NT2/D1 (cell line): ENCODE data around the gene HSD3B2.

Experiments used
- DNase-seq: peaks from one replicate; pipeline ENCODE4 v3.0.0-alpha.2; 2011; ENCODE audit warnings: low read depth, low spot score
- H3K27me3 ChIP-seq: 2 replicates; pipeline ENCODE4 v1.6.0; 2011; ENCODE audit warnings: mild to moderate bottlenecking; ENCODE audit not compliant: insufficient read length, insufficient read depth
- H3K36me3 ChIP-seq: 2 replicates; pipeline ENCODE4 v1.6.1; 2011; ENCODE audit warnings: mild to moderate bottlenecking, low read length, mixed read lengths; ENCODE audit not compliant: insufficient read depth, insufficient read length
- H3K4me1 ChIP-seq: 2 replicates; pipeline ENCODE4 v1.5.1; 2011; ENCODE audit not compliant: insufficient read depth, insufficient read length
- H3K4me3 ChIP-seq: 2 replicates; pipeline ENCODE4 v1.5.1; 2011; ENCODE audit warnings: low read depth; ENCODE audit not compliant: insufficient read length
- H3K9ac ChIP-seq: 2 replicates; pipeline ENCODE4 v1.6.0; 2011; ENCODE audit warnings: low read depth; ENCODE audit not compliant: insufficient read length
- H3K9me3 ChIP-seq: 2 replicates; pipeline ENCODE4 v1.5.1; 2011; ENCODE audit warnings: mild to moderate bottlenecking, low read length; ENCODE audit not compliant: insufficient read depth
- SUZ12 ChIP-seq: IDR thresholded peaks from 2 replicates; pipeline ENCODE4 v1.6.1; 2011; ENCODE audit not compliant: insufficient read length, insufficient read depth; ENCODE audit errors: extremely low read depth
- YY1 ChIP-seq: IDR thresholded peaks from 2 replicates; pipeline ENCODE4 v1.6.1; 2011; ENCODE audit not compliant: insufficient read length, insufficient read depth
- ZNF274 ChIP-seq: IDR thresholded peaks from 2 replicates; pipeline ENCODE4 v1.6.1; 2011; ENCODE audit warnings: mild to moderate bottlenecking, low read depth, low read length

The HSD3B2 gene

DNA sequence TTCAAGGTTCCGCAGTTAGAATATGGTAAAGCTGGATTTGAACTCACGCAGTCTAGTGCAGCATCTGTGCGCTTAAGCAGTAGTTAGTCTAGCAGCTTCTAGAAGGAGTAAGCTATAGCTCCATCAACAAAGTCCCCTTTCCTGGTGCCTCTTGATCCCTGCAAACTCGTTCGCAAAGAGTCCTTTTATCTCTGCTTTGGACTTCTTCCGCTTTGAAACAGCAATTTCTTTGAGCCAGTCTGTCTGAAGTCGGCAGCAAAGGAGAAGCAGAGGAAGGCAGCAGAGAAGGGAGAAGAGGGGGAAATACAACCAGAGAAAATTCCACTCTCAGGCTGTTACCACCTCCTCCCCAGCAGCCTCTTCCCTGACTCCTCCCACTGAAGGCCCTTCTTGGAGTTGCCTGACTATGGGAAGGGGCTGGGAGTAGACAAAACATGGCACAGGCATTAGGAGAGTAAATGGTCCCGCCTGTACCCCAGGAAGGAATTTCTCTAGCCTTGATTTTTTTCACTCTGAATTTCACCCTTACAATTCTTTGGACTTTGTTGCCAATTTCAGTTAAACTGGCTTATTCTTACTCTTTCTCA, 25.9 kb downstream of the HSD3B2 start:
- Histone ChIP-seq H3K4me3 (no peak overlapping the region), H3K36me3 (no peaks in the 10 kb centered on the region), H3K4me1 (no peaks in the 10 kb centered on the region), H3K9ac (no peak overlapping the region), H3K9me3 (no peaks in the 10 kb centered on the region), H3K27me3 (no peaks in the 10 kb centered on the region)
- TF ChIP-seq ZNF274 (no peak), YY1 (no peak), SUZ12 (no peak)
- DNase-seq: peak; percentile 30

DNA sequence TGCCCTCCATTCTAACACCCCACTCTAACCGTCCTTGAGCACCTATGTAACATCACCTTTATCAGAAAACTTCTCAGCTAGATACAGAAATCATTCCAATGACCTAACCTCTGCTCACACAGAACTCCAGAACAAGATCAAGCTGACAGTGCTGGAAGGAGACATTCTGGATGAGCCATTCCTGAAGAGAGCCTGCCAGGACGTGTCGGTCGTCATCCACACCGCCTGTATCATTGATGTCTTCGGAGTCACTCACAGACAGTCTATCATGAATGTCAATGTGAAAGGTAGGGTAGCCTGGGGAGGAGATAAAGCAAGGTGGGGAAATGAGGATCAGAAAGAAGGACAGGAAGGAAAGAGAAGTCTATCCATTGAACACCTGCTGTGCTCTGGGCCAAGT, 27.8 kb downstream of the HSD3B2 start:
- Histone ChIP-seq H3K9ac (no peak overlapping the region), H3K4me3 (no peak overlapping the region), H3K27me3 (no peaks in the 10 kb centered on the region), H3K36me3 (no peaks in the 10 kb centered on the region), H3K9me3 (no peaks in the 10 kb centered on the region), H3K4me1 (no peaks in the 10 kb centered on the region)
- no peak for TF ChIP-seq ZNF274
- TF ChIP-seq SUZ12: no peak
- no peak for TF ChIP-seq YY1
- no peak for DNase-seq

DNA sequence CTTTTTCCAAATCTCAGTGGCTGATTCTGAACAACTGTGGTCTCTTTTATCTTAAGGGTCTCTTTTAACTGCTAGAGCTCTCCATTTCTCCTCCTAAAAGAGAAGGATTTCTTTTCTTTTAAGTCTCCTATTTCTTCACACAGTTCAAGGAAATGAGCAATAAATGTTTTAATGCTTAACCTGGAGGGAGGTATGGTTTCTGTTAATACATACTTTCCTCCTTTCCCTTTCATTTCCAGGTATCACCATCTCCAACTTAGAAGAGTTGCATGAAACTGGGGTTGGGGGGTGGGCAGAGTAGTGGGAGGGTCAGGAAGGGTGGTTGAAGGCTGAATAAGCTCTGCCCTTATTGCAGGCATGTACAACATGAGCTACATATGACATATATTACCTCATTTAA, 31.4 kb downstream of the HSD3B2 start:
- no peak for TF ChIP-seq SUZ12
- no peak for TF ChIP-seq YY1
- TF ChIP-seq ZNF274: no peak
- Histone ChIP-seq H3K36me3 (no peaks in the 10 kb centered on the region), H3K4me3 (no peak overlapping the region), H3K4me1 (no peaks in the 10 kb centered on the region), H3K27me3 (no peaks in the 10 kb centered on the region), H3K9ac (no peak overlapping the region), H3K9me3 (no peaks in the 10 kb centered on the region)
- DNase-seq: no peak

DNA sequence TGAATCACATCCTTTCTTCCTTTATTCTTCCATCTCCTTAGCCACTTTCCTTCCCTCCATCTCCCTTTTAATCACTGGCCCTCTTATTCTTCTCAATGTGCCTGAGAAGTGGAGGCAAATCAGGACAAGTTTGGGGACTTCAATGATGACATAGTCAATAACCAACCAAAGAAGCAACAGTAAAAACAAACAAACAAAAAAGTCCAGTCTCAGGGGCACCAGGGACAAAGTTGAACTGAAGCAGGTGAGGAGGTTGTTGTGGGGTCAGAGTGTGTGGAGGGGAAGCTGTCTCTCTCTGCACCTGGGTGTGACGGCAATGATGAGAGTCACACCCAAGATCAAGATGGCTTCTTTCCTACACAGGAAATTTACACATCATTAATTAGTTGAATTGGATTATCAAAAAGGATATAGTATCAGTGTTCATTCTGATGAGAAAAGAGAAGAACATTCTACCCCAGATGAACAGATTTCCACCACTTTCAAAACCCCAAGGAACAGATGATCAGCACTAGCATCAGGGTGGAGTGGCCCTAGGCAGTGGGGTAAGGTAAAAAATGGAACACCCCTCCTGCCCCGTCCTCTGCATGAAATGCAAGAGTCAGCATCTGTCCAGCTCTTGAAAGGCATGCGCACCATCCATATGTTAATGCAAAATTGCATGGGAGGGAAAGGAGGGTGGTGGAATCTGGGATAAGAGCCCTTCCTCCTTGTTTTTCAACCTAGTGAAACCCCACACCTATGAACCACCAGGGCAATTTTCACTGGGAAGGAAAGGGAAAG, 32.6 kb downstream of the HSD3B2 start:
- no peaks in the 10 kb centered on the region for H3K4me1 ChIP-seq
- DNase-seq: no peak
- H3K36me3 ChIP-seq: no peaks in the 10 kb centered on the region
- H3K27me3 ChIP-seq: no peaks in the 10 kb centered on the region
- no peak for TF ChIP-seq SUZ12
- TF ChIP-seq YY1: no peak
- TF ChIP-seq ZNF274: no peak
- no peak overlapping the region for H3K4me3 ChIP-seq
- no peaks in the 10 kb centered on the region for H3K9me3 ChIP-seq
- no peak overlapping the region for H3K9ac ChIP-seq

DNA sequence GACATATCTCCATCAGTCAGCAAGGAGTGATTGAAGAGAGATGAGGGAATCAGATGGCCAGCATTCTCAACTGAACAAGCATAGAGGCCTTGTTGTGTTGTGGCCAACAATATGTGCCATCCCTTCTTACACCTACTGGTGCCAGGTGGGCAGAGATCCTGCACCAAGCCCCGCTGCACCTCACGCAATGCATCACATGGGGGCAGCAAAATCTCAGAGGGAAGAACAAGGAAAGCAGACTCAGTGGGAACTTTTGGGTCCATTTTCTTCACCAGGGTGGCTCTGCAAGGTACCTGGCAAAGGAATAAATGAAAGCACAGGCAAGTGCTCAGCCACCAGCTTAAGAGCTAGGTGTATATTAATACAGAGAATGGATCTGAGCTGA, 33.2 kb downstream of the HSD3B2 start:
- Histone ChIP-seq H3K36me3 (no peaks in the 10 kb centered on the region), H3K9me3 (no peaks in the 10 kb centered on the region), H3K9ac (no peak overlapping the region), H3K27me3 (no peaks in the 10 kb centered on the region), H3K4me3 (no peak overlapping the region), H3K4me1 (no peaks in the 10 kb centered on the region)
- no peak for TF ChIP-seq YY1
- no peak for TF ChIP-seq SUZ12
- no peak for TF ChIP-seq ZNF274
- peak; percentile 13 for DNase-seq

DNA sequence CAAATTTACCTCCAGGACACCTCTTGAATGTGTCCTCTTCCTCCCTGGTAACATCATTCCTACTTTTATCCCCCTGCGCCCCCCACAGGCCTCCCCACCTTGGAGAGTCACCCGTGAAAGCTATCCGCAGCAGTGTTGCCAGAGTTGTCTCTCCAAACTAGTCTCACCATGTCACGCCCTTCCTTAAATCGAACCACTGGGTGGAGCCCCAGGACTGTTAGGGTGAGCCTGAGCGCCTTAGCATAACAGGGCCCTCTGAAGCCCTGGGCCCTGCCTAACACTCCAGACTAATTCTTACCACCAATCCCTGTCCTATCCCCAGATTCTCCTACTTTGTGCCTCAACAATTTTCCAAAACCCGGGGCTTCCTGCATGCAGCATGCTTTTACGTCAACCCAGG, 35.0 kb downstream of the HSD3B2 start:
- Histone ChIP-seq H3K9ac (no peak overlapping the region), H3K27me3 (no peaks in the 10 kb centered on the region), H3K4me3 (no peak overlapping the region), H3K4me1 (no peaks in the 10 kb centered on the region), H3K36me3 (no peaks in the 10 kb centered on the region), H3K9me3 (no peaks in the 10 kb centered on the region)
- no peak for TF ChIP-seq SUZ12
- no peak for TF ChIP-seq ZNF274
- TF ChIP-seq YY1: no peak
- DNase-seq: peak; percentile 55

- no peak for DNase-seq
- Histone ChIP-seq H3K9ac (no peak overlapping the region), H3K9me3 (no peaks in the 10 kb centered on the region), H3K27me3 (no peaks in the 10 kb centered on the region), H3K4me1 (no peaks in the 10 kb centered on the region), H3K4me3 (no peak overlapping the region), H3K36me3 (no peaks in the 10 kb centered on the region)
- no peak for TF ChIP-seq SUZ12
- TF ChIP-seq ZNF274: no peak
- TF ChIP-seq YY1: no peak
Observed at GRCh38 chr1:119451158-119451557, 36.2 kb downstream of the HSD3B2 start.
